Endometrial microvascular endothelial cells (primary cell): ENCODE results near the gene VAV2. TPM values are rescaled to one million over a fixed set of nuclear protein-coding genes. Genes with fewer than 3 reads are reported as not detected.

Experiments used
- in situ Hi-C: cut with HindIII; loops from 2 replicates; pipeline ENCODE4 v1.10.0; 2017; ENCODE audit warnings: low sequenced_read_pairs, low pct_unique_long_range_greater_than_20kb; ENCODE audit errors: inconsistent ontology term
- total RNA-seq: library from RNA; depleted of rRNA; stranded (reverse); fragments of >200 nt; gene quantifications from one replicate; pipeline ENCODE4 v1.2.3, GENCODE V29; 2015; ENCODE audit errors: inconsistent ontology term

Gene VAV2
- total RNA-seq, 1 donor from 2014 or later, result 12.8 TPM

DNA sequence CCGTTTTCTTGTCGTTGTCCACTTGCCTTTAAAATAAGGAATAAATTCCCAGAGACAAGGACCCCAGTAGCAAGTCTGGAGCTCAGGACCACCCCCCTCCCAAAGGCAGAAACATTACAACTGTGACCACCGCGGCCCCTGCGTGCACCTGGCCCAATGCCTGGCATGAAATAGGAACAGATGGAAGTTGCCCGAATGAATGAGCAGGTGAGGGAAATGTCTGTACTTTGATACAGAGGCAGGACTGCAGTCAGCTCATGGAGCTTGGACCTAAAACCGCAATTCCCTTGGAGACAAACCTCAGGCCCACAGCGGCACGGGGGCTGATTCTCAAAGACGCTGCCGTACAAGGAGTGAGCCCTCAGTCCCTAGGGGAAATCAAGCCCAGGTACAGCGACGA is 198.7 kb downstream of the VAV2 start:
- in situ Hi-C loops, result loop anchor here (25.0 kb wide), 1 partner anchor 194 kb away; the partner anchor contains the start of gene VAV2

DNA sequence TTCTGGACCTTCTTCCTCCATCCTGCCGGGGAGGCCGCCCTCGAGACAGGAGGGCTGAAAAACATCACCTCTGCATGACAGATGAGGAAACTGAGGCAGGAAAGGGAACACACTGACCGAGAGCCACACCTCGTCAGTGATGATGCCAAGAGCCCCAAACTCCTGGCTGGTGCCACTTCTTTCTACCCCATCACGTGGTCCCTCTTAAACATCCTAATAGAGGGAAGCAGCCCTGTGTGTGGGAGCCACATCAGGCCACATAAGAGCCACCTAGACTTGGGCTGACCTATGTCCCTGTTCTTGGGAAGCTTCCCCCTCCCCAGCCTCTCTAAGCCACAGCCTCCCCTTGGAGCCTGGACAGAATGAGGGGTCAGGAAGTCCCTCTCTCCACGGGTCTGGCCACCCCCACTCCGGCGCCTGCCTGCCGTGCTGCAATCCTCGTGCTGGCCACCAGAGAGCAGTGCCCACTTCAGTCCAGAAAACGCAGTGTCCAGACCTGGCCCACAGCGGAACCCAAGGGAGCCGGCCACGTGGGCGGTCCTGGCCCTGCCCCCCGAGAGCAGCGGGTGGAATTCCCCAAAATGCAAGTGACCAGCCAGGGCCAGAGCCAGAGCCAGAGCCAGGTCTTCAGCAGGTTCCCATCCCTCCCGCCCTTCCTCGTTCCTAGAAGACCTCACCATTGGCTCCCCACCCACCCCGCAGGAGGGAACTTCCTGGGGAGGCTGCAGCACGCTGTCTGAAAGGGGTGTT is 199.2 kb downstream of the VAV2 start:
- in situ Hi-C loops, result loop anchor here (25.0 kb wide), 1 partner anchor 194 kb away; the partner anchor contains the start of gene VAV2

GRCh38 chr9:133791735-133792649 is 200.1 kb downstream of the VAV2 start:
- in situ Hi-C loops, result loop anchor here (25.0 kb wide), 1 partner anchor 195 kb away; the partner anchor contains the start of gene VAV2

DNA sequence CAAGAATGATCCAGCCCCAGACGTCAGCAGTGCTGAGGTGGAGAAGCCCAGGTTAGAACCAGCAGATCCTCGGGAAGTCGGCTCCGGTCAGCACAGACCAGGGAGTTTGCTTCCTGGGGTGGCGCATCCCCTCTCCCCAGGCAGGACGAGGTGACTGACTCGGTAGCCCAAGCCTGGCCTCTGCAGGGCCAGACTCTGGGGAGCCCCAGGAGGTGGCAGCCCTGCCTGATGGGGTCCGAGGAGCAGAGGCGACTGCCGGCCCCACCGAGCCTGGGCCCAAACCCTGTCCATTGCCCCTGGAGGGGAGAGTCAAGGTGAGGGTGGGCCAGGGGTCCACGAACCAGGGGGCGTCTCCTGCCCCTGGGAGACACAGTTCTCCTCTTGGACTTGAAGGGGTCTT is 201.1 kb downstream of the VAV2 start:
- in situ Hi-C loops, result loop anchor here (25.0 kb wide), 1 partner anchor 196 kb away; the partner anchor contains the start of gene VAV2

DNA sequence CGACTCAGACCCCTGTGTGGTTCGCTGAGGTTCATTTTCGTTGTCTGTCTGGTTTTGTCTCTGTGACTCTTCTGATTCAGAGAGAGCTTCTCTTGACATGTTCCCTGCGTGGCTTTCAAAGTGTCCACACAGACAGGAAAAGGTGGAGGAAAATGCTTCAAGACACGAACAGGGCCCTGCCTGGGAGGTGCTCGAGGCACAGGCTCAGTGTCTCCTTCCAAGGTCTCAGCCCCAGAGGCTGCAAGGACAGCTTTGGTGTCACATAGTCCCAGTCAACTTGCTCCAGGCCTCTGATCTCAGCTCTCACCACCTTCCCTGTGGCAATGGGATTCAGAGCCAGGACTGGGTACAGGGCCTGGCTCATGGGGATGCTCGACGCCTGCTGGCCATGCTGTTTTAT is 202.3 kb downstream of the VAV2 start:
- in situ Hi-C loops, result loop anchor here (25.0 kb wide), 1 partner anchor 198 kb away; the partner anchor contains the start of gene VAV2

DNA sequence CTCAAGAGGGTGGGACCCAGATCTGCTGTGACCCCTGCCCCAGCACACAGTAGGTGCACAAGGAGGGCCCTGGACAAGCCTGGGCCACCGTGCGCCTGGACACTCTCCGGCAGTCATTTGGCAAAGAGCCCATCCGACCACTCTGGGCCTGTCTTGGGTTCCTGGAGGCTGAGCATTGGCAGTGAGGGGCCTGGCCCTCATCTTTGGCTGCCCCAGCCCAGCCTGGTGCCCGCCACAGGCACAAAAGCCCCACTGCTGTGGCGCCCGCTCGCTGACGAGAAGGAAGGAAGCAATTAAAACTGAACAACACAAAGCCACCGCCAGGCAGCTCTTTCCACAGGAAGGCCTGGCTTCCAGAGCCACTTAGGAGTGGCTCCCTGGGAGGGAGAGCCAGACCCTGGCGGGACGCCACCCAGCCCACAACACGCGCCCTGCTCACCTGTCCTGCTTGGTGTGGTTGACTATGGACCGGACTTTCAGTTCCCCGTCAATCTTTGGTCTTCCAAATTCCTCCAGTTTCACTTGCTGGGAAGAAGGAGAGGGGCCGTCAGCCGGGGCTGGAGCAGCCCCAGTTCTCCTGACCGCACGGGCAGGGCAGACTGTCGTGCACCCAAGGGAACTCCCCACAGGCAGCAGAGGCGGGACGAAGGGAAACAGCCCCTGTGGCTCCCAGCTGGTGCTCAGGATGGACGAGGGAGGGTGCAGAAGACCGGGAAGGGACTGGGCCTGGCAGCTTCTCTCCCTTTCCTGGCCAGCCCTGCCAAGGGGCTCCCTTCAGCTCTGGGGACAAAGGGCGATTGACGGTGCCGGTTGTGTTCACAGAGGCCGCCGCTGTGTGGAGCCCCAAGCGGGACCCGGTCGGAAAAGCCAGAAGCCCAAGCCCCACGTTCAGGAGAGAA is 203.1 kb downstream of the VAV2 start:
- in situ Hi-C loops, result loop anchor here (25.0 kb wide), 1 partner anchor 198 kb away; the partner anchor contains the start of gene VAV2

DNA sequence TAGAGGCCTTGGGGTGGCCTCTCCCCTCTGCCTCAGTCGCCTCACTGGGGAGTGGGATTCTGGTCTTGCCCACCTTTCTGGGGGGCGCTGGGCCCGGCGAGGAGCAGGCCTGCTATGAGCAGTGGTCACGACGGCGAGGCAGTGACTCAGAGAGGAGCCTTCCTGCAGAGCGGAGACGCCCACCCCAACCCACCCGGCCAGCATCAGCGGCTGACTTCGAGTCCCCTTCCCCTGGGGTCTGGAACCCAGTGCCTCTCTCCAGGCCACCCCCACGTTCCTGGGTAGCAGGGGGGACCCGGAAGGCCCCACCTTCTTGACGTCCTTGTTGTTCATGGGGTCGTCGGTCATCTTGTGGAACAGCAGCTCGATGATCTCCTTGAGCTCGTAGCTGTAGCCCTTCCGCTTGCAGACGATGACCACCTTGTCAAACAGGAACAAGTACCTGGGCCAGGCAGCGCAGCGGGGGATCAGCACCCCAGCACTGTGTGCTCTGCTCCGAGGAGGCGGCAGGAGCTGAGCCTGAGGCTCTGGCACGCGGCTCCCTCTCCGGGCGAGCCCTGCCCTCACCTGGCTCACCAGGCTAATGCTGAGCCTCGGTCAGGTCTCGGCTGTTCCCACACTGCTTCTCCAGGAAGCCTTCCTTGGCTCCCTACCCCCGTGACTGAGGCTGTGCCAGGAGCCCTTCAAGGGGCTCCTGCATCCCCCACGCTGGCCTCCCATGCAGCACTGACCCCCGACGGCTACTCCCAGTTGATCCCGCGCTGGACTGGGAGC is 203.9 kb downstream of the VAV2 start:
- in situ Hi-C loops, result loop anchor here (25.0 kb wide), 1 partner anchor 199 kb away; the partner anchor contains the start of gene VAV2

- in situ Hi-C loops, result loop anchor here (25.0 kb wide), 1 partner anchor 200 kb away; the partner anchor contains the start of gene VAV2
Observed at GRCh38 chr9:133787754-133788025, 204.4 kb downstream of the VAV2 start.

DNA sequence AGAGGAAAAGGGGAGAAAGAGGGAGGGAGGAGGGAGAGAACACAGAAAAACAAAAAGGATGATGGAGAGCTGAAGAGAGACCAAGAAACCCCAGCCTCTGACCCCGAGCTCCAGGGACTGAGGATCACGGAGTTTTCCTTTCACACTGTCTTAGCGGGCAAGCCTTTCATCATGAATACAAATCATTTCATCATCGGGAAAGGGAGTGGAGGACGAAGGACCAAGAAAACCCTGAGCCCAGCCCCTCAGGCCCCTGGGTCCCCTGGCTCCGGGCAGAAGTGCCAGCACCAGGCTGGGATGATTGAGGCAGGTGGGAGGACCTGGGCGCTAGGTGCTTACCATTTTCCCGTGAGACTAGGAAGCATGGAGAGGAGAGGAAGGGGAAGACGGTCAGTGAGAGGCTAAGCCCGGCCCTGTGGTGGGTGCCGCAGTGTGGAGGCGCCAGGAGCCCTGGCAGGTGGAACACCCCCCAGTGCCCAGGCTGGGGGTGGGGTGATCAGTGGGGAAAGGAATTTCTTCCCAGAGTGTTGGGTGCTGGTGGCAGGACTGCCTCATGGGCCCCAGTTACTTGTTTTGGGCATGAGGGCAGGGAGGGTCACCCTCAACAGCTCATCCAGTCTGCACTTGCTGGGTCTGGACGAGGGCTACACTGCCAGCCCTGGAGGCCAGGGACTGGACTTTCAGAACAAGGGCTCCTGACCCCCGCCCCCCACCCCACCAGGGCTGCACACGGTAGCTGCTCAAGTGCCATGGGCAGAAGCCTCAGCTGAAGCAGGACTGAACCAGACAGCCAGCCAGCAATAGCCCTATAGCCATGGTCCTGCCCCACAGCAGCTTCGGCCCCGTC is 205.0 kb downstream of the VAV2 start:
- in situ Hi-C loops, result loop anchor here (25.0 kb wide), 1 partner anchor 200 kb away; the partner anchor contains the start of gene VAV2

GRCh38 chr9:133786371-133786753 is 205.8 kb downstream of the VAV2 start:
- in situ Hi-C loops, result loop anchor here (25.0 kb wide), 1 partner anchor 201 kb away; the partner anchor contains the start of gene VAV2

DNA sequence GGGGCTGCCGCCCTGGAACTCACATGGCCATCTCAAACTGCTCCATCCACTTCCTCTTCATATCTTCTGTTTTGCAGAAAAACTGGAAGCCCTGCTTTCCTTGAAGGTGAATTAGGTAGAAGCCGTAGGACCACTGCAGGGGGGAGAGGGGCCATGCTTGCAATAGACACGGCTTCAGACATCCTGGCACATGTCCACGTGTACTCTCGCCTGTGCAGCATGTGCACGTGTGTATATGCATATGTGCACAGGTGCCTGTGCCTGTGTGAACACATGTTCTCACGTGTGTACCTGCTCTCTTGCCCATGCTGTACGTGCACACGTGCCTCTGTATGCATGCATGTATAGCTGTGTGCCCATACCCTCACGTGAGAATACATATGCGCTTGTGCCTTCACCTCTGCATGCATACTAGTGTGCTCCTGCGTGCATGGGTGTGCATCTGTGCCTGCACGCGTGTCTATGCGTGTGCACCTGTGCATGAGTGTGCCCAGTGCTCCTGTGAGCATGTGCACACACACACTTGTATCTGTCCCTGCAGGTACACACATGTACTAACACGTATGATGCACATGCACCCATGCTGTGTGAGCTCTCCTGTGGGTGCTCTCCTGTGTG is 206.3 kb downstream of the VAV2 start:
- in situ Hi-C loops, result loop anchor here (25.0 kb wide), 1 partner anchor 201 kb away; the partner anchor contains the start of gene VAV2

GRCh38 chr9:133784731-133785561 is 207.2 kb downstream of the VAV2 start:
- in situ Hi-C loops, result loop anchor here (25.0 kb wide), 1 partner anchor 202 kb away; the partner anchor contains the start of gene VAV2

GRCh38 chr9:133783331-133783731 is 208.8 kb downstream of the VAV2 start:
- in situ Hi-C loops, result loop anchor here (25.0 kb wide), 1 partner anchor 204 kb away; the partner anchor contains the start of gene VAV2

- in situ Hi-C loops, result loop anchor here (25.0 kb wide), 1 partner anchor 205 kb away; the partner anchor contains the start of gene VAV2
Observed at GRCh38 chr9:133782157-133783130, 209.7 kb downstream of the VAV2 start.
